ENCODE data around the gene QKI. TPM values are rescaled to one million over a fixed set of nuclear protein-coding genes. Genes with fewer than 3 reads are reported as not detected.

The QKI gene
- total RNA-seq, 1 donor from 2014 or later: 267 TPM

DNA sequence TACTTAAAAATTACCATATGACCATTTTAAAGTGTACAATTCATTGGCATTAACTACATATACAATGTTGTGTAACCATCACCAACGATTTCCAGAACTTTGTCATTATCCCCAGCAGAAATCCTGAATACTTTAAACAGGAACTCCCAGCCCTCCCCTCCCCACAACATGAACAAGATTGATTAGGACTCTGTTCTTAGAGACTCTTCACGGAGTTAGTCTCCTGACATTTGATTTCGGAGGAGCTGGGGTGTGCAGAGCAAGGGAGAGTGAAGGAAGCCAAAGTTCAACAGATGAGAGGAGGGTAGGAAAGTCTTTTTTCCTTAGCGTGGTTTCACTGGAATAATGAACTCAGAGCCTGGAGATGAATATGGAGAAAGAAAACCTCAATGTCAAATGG lies 17.2 kb upstream of the QKI start:
- H3K4me1 Mint-ChIP-seq: peaks cover 94% of the 10 kb centered on the region
- H3K27ac Mint-ChIP-seq (ENCODE audit: unreplicated experiment): peak overlapping the region; percentile 87
- peak overlapping the region; percentile 33 for H3K4me3 Mint-ChIP-seq

GRCh38 chr6:163398115-163398514 lies 16.4 kb upstream of the QKI start:
- H3K27me3 Mint-ChIP-seq (ENCODE audit: low read depth): peaks cover 2% of the 10 kb centered on the region
- H3K27ac Mint-ChIP-seq (ENCODE audit: unreplicated experiment): peak overlapping the region; percentile 93
- DNase-seq (ENCODE audit: low read depth, low spot score): no peak
- peak overlapping the region; percentile 52 for H3K4me3 Mint-ChIP-seq
- TF ChIP-seq CTCF (conservative IDR thresholded peaks at IDR 0.05): no peak
- no peaks in the 10 kb centered on the region for H3K9me3 Mint-ChIP-seq
- peaks cover 95% of the 10 kb centered on the region for H3K4me1 Mint-ChIP-seq
- no peaks in the 10 kb centered on the region for H3K36me3 Mint-ChIP-seq (ENCODE audit: low read depth)

More for the DNA sequence above, 17.2 kb upstream of the QKI start:
- Mint-ChIP-seq H3K36me3 (ENCODE audit: low read depth) (no peaks in the 10 kb centered on the region), H3K9me3 (no peaks in the 10 kb centered on the region), H3K27me3 (ENCODE audit: low read depth) (peaks cover 2% of the 10 kb centered on the region)
- no peak for TF ChIP-seq CTCF (conservative IDR thresholded peaks at IDR 0.05)
- no peak for DNase-seq (ENCODE audit: low read depth, low spot score)

DNA sequence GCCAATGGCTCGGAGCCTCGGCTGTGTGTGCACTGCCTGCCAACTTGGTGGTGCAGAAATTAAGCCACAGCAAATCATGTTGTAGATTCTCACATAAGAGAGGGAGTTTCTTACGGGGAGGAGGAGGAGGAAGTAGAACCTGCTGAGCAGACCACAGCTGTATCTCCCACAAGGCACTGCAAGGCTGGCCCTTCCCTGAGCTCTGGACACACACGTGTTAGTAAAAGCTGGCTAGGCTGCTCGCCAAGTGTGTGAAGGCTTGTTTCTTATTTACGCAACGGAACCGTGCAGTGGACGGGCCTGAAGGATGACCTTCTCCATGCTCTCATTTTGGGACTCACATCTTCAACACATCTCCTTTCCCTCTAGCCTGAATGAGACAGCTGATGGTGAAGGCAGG lies 15.7 kb upstream of the QKI start:
- no peaks in the 10 kb centered on the region for H3K9me3 Mint-ChIP-seq
- peak overlapping the region; percentile 58 for H3K27ac Mint-ChIP-seq (ENCODE audit: unreplicated experiment)
- no peaks in the 10 kb centered on the region for H3K36me3 Mint-ChIP-seq (ENCODE audit: low read depth)
- H3K4me3 Mint-ChIP-seq: peak overlapping the region; percentile 52
- peaks cover 99% of the 10 kb centered on the region for H3K4me1 Mint-ChIP-seq
- DNase-seq (ENCODE audit: low read depth, low spot score): no peak
- no peak for TF ChIP-seq CTCF (conservative IDR thresholded peaks at IDR 0.05)
- H3K27me3 Mint-ChIP-seq (ENCODE audit: low read depth): peaks cover 2% of the 10 kb centered on the region

DNA sequence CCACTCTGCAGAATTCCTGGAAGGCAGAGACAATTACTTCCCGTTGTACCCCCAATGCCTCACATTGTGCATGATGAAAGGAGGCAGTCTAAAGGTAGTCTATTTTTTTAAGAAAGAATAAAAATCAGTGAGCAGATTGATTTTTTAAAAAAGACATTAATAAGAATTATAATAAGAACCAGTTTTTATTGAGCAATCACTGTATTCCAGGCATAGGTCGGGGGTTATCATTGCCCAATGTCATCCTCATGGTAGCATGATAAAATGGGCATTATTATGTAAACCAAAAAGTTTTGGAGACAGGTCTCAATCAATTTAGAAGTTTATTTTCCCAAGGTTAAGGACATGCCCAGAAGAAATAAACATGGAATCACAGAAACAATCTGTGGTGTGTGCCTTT lies 14.0 kb upstream of the QKI start:
- Mint-ChIP-seq H3K4me1 (peaks cover 99% of the 10 kb centered on the region), H3K27me3 (ENCODE audit: low read depth) (peaks cover 2% of the 10 kb centered on the region), H3K36me3 (ENCODE audit: low read depth) (no peaks in the 10 kb centered on the region), H3K4me3 (no peak overlapping the region), H3K27ac (ENCODE audit: unreplicated experiment) (peak overlapping the region; percentile 14), H3K9me3 (no peaks in the 10 kb centered on the region)
- DNase-seq (ENCODE audit: low read depth, low spot score): no peak
- no peak for TF ChIP-seq CTCF (conservative IDR thresholded peaks at IDR 0.05)

DNA sequence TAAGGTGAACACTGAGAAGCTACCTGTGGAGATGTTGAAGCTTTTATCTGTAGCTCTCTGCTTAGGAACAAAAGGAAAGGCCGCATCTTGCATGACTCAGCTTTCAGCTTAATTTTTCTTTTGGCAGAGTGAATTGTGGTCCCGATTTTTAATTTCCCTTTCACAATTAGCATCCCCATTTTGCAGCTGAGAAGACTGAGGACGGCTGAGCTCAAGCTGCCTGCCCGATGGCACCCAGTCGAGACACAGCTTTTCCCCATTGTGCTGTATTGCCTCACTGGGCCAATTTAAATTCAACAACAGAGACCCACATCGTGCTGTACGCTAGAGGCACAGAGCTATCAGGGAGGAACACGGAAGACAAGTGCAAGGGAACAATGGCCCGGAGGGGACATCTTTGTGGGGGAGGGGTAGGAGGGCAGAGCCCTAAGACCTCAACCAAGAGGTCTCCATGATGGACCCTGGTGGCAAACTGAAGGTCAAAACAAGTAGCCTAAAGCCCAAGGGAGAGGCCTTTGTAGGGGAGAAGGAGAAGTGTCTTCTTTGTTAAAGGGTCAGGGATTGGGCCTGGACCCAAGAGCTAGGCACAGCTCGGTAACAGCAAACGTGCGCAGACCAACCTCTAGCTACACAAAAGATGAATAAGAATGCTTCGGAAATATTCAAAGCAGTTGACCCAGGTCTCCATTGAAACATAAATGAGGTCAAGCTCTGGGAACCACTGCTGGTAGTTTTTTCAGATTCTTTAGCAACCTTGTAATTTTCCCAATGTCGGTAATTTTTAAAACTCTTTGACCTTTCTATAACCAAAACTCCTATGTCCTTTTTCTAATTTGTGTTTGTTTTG lies 13.3 kb upstream of the QKI start:
- Mint-ChIP-seq H3K4me3 (peak overlapping the region; percentile 64), H3K27me3 (ENCODE audit: low read depth) (peaks cover 2% of the 10 kb centered on the region), H3K9me3 (no peaks in the 10 kb centered on the region), H3K4me1 (peaks cover 99% of the 10 kb centered on the region), H3K27ac (ENCODE audit: unreplicated experiment) (peak overlapping the region; percentile 96), H3K36me3 (ENCODE audit: low read depth) (no peaks in the 10 kb centered on the region)
- no peak for DNase-seq (ENCODE audit: low read depth, low spot score)
- TF ChIP-seq CTCF (conservative IDR thresholded peaks at IDR 0.05): no peak
